Prostate gland (tissue), 2 donors: Measurements from ENCODE around the gene KLF6.

ENCODE experiments used
- CTCF ChIP-seq, 4 experiments: fragments of 200-600 bp in 2 of 4; fragments of 450-650 bp in 2 of 4; sonication (generic) in 2 of 4; IDR thresholded peaks; 1 replicate in 3 of 4; 2 replicates in 1 of 4; pipeline ENCODE4 v1.5.1; 2016 to 2019; ENCODE audit warnings: antibody characterized with exemption in 4 of 4, mild to moderate bottlenecking in 2 of 4, moderate library complexity in 2 of 4
- POLR2A ChIP-seq: fragments of 450-650 bp; IDR thresholded peaks from one replicate; pipeline ENCODE4 v1.6.1; 2016; ENCODE audit warnings: antibody characterized with exemption, mild to moderate bottlenecking
- POLR2AphosphoS5 ChIP-seq: sonication (generic); formaldehyde crosslinking; IDR thresholded peaks from one replicate; pipeline ENCODE4 v1.6.1; 2017; ENCODE audit warnings: antibody characterized with exemption

DNA sequence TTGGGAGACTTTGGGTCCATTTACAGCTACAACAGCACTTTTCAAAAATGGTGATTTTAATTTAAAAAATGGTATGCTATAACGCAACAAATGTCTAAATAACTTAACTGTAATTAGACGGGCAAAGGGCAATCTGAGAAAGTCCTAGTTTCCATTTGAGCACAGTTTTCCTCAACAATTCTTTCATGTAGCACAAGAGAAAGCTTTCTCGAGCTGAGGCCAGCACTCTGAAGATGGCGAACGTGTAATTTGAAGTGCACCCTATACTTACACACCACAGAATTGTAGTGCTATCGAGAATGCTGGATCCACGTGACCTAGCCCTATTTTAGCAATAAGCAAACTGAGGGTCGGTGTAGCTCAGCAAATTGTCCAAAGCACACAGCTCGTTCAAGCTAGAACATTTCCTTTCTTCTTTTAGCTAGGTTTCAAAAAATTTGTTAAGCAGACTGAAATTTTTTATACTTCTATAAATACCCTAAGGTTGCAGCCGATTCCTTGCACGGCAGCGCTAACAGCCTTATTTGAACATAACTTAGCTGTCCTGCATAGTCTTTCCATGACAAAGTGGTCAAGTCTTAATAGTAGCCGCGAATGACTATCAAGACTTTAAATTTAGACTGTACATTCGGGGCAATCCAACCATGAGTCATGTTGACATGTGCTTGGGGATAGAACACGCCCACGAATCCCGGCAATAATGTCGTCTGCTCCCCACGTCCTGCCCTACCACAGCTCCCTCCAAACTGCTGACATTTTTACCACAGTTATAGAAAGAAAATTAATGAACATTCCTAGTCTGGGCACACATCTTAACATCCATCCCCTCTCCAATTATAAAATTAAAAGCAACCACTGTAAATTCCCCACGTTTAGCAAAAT, 10.0 kb downstream of the KLF6 start:
- TF ChIP-seq CTCF (IDR thresholded peaks at IDR 0.05), result no peak
- TF ChIP-seq POLR2AphosphoS5, result no peak
- TF ChIP-seq POLR2A, result no peak
